HCEC 1CT (cell line): ENCODE data around the gene TPST2.

ENCODE experiments used
- DNase-seq: peaks from one replicate; pipeline ENCODE4 v3.0.0-alpha.2; 2017

Gene TPST2

GRCh38 chr22:26579331-26579886, 10.5 kb downstream of the TPST2 start:
- no peak for DNase-seq

GRCh38 chr22:26577081-26577480, 12.9 kb downstream of the TPST2 start:
- DNase-seq: no peak

GRCh38 chr22:26576026-26576680, 13.8 kb downstream of the TPST2 start:
- DNase-seq: no peak

- DNase-seq: no peak
Observed at GRCh38 chr22:26574001-26574723, 15.8 kb downstream of the TPST2 start.

GRCh38 chr22:26573026-26573662, 16.8 kb downstream of the TPST2 start:
- no peak for DNase-seq

- no peak for DNase-seq
Observed at GRCh38 chr22:26570864-26571525, 18.9 kb downstream of the TPST2 start.

- no peak for DNase-seq
Observed at GRCh38 chr22:26570115-26570514, 19.8 kb downstream of the TPST2 start.

GRCh38 chr22:26568207-26568706, 21.7 kb downstream of the TPST2 start:
- no peak for DNase-seq

- DNase-seq: no peak
Observed at GRCh38 chr22:26567610-26568009, 22.3 kb downstream of the TPST2 start.

GRCh38 chr22:26566994-26567393, 22.9 kb downstream of the TPST2 start:
- no peak for DNase-seq

- no peak for DNase-seq
Observed at GRCh38 chr22:26565889-26566288, 24.0 kb downstream of the TPST2 start.

GRCh38 chr22:26565181-26565580, 24.8 kb downstream of the TPST2 start:
- DNase-seq: no peak

GRCh38 chr22:26564672-26565071, 25.3 kb downstream of the TPST2 start:
- no peak for DNase-seq

- no peak for DNase-seq
Observed at GRCh38 chr22:26564181-26564580, 25.8 kb downstream of the TPST2 start.

- DNase-seq: no peak
Observed at GRCh38 chr22:26563022-26563421, 26.9 kb downstream of the TPST2 start.

GRCh38 chr22:26561756-26562417, 28.0 kb downstream of the TPST2 start:
- no peak for DNase-seq

- DNase-seq: no peak
Observed at GRCh38 chr22:26559961-26560575, 29.9 kb downstream of the TPST2 start.

- DNase-seq: no peak
Observed at GRCh38 chr22:26558248-26558895, 31.6 kb downstream of the TPST2 start.

GRCh38 chr22:26556904-26557303, 33.0 kb downstream of the TPST2 start:
- no peak for DNase-seq

GRCh38 chr22:26555478-26555877, 34.5 kb downstream of the TPST2 start:
- no peak for DNase-seq

- no peak for DNase-seq
Observed at GRCh38 chr22:26554956-26555355, 35.0 kb downstream of the TPST2 start.
